ENCODE measurements around the gene KDM4C. TPM values are rescaled to one million over a fixed set of nuclear protein-coding genes. Genes with fewer than 3 reads are reported as not detected.

KDM4C gene
- total RNA-seq, 4 donors from 2014 or later: 32.3 to 41.4 (median 35.3) TPM

GRCh38 chr9:6869081-6869948, 111.5 kb downstream of the KDM4C start:
- 80 to 85% methylated on average over 5 of the region's 5 CpGs for whole genome bisulfite sequencing, 2 donors
- TF ChIP-seq POLR2A (IDR thresholded peaks at IDR 0.05) (no peak), CTCF (IDR thresholded peaks at IDR 0.05) (no peak)
- no peak for DNase-seq (ENCODE audit: low spot score in 2 of 2)
- intact Hi-C loops (cut with DNase I; ENCODE audit: low total_unique reads): no loop called here
- H3K4me3 ChIP-seq (ENCODE audit: low read depth, poor library complexity, severe bottlenecking): no peak overlapping the region

GRCh38 chr9:6870149-6870548, 112.4 kb downstream of the KDM4C start:
- 92 to 100% methylated on average over 1 of the region's 1 CpG for WGBS, 2 donors

GRCh38 chr9:6870650-6871477, 113.1 kb downstream of the KDM4C start:
- H3K4me3 ChIP-seq (ENCODE audit: low read depth, poor library complexity, severe bottlenecking): no peak overlapping the region
- no peak for DNase-seq (ENCODE audit: low spot score in 2 of 2)
- TF ChIP-seq POLR2A (IDR thresholded peaks at IDR 0.05) (no peak), CTCF (IDR thresholded peaks at IDR 0.05) (no peak)
- WGBS, 2 donors: 79 to 90% methylated on average over 7 of the region's 7 CpGs
- intact Hi-C loops (cut with DNase I; ENCODE audit: low total_unique reads): no loop called here

More at GRCh38 chr9:6870149-6870548, 112.4 kb downstream of the KDM4C start:
- intact Hi-C loops (cut with DNase I; ENCODE audit: low total_unique reads): no loop called here
- no peak for DNase-seq (ENCODE audit: low spot score in 2 of 2)
- TF ChIP-seq CTCF (IDR thresholded peaks at IDR 0.05) (no peak), POLR2A (IDR thresholded peaks at IDR 0.05) (no peak)
- H3K4me3 ChIP-seq (ENCODE audit: low read depth, poor library complexity, severe bottlenecking): no peak overlapping the region

GRCh38 chr9:6873857-6874256, 116.1 kb downstream of the KDM4C start:
- intact Hi-C loops (cut with DNase I; ENCODE audit: low total_unique reads): no loop called here
- TF ChIP-seq POLR2A (IDR thresholded peaks at IDR 0.05): no peak
- 55 to 78% methylated on average over 7 of the region's 7 CpGs for WGBS, 2 donors
- H3K4me3 ChIP-seq (ENCODE audit: low read depth, poor library complexity, severe bottlenecking): no peak overlapping the region
- no peak for DNase-seq (ENCODE audit: low spot score in 2 of 2)

- WGBS, 2 donors: 95 to 96% methylated on average over 10 of the region's 10 CpGs
- no peak for TF ChIP-seq CTCF (IDR thresholded peaks at IDR 0.05)
- TF ChIP-seq POLR2A (IDR thresholded peaks at IDR 0.05): no peak
- intact Hi-C loops (cut with DNase I; ENCODE audit: low total_unique reads): no loop called here
- H3K4me3 ChIP-seq (ENCODE audit: low read depth, poor library complexity, severe bottlenecking): no peak overlapping the region
- no peak for DNase-seq (ENCODE audit: low spot score in 2 of 2)
These were observed 118.6 kb downstream of the KDM4C start for GRCh38 chr9:6876195-6876894.
